ENCODE results near the gene KRTAP5-10.
"Not testable (repeated sequence)": the region's sequence is repeated elsewhere in the genome, so short reads cannot be mapped to it uniquely, and the experiment has no call there.

GRCh38 chr11:71526796-71527575 lies 38.4 kb upstream of the KRTAP5-10 start, which contains the start of gene KRTAP5-7:
- not testable (repeated sequence) for TF ChIP-seq FOXK2 (IDR thresholded peaks at IDR 0.05); FOXM1 (IDR thresholded peaks at IDR 0.05; ENCODE audit: borderline replicate concordance); LEF1 (IDR thresholded peaks at IDR 0.05; ENCODE audit: borderline replicate concordance); SUZ12 (IDR thresholded peaks at IDR 0.05); ELF4 (IDR thresholded peaks at IDR 0.05); BHLHE40 (IDR thresholded peaks at IDR 0.05; ENCODE audit: borderline replicate concordance); ZNF384 (IDR thresholded peaks at IDR 0.05); HDGF (IDR thresholded peaks at IDR 0.05; ENCODE audit: borderline replicate concordance)
- TF ChIP-seq, protein P1, sequence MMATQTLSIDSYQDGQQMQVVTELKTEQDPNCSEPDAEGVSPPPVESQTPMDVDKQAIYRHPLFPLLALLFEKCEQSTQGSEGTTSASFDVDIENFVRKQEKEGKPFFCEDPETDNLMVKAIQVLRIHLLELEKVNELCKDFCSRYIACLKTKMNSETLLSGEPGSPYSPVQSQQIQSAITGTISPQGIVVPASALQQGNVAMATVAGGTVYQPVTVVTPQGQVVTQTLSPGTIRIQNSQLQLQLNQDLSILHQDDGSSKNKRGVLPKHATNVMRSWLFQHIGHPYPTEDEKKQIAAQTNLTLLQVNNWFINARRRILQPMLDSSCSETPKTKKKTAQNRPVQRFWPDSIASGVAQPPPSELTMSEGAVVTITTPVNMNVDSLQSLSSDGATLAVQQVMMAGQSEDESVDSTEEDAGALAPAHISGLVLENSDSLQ (IDR thresholded peaks at IDR 0.05), result not testable (repeated sequence)
